OCI-LY3 (cell line): ENCODE measurements around the gene VPS13D.

Experiments
- CTCF ChIP-seq: fragments of 200-600, 300-600 bp; sonication (generic); IDR thresholded peaks from 2 replicates; pipeline ENCODE4 v1.5.1; 2014; ENCODE audit warnings: antibody characterized with exemption, low read length, low read depth
- EZH2phosphoT487 ChIP-seq: fragments of 200-600 bp; shearing (Covaris generic); IDR thresholded peaks from 2 replicates; pipeline ENCODE4 v1.6.1; 2018; ENCODE audit warnings: antibody characterized with exemption, mixed run types, low read depth

- TF ChIP-seq CTCF (no peak), EZH2phosphoT487 (no peak)
Measured at GRCh38 chr1:12432897-12433296, 203.1 kb downstream of the VPS13D start.
